GM19395 (cell line): ENCODE results near the gene GCNT4.

Experiments used
- ATAC-seq: cut with Tn5 transposase; IDR thresholded peaks from one replicate; pipeline ENCODE4 v1.9.1; 2021; ENCODE audit warnings: mild to moderate bottlenecking, moderate library complexity; ENCODE audit not compliant: unreplicated experiment

The GCNT4 gene

DNA sequence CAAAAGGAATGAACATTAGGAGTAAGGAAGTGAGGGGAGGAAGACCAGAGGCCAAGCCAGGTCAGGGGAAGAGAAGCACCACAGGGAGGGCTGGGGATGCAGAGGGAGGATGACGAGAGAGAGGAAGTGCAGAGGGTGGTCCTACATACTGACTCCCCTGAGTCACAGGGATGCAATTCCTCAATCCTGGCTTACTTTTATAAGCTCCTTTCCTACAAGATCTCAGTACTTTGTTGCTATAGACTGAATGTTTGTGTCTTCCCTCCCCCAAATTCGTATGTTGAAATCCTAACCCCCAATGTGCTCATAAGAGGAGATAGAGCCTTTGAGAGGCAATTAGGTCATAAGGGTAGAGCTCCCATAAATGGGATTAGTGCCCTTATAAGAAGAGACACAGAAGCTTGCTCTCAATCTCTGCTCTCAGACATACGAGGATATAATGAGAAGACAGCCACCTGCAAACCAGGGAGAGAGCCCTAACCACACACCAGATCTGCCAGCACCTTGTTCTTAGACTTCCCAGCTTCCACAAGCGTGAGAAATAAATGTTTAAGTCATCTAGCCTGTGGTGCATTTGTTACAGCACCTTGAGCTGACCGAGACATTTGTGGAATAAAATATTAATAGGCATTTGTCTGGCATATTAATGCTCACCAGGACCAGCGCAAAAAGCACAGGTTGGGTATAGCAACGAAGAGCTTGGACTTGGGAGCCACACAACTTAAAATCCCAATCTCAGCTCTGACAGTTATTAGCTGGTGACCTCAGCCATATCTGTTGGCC, 33.4 kb downstream of the GCNT4 start:
- no peak for ATAC-seq

DNA sequence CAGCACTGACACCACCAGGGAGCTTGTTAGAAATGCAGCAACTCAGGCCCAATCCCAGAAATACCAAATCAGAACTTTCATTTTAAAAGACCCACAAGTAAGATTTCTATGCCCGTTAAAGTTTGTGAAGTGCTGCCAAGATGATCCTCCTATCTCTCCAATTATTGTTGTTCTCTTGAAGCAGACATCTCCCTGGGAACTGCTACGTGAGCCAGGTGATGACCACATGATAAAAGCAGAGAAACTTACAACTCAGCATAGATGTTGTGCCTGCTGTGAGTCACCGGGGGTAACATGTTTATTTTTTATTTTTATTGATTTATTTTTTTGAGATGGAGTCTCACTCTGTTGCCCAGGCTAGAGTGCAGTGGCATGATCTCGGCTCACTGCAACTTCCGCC, 34.4 kb downstream of the GCNT4 start:
- ATAC-seq: no peak

DNA sequence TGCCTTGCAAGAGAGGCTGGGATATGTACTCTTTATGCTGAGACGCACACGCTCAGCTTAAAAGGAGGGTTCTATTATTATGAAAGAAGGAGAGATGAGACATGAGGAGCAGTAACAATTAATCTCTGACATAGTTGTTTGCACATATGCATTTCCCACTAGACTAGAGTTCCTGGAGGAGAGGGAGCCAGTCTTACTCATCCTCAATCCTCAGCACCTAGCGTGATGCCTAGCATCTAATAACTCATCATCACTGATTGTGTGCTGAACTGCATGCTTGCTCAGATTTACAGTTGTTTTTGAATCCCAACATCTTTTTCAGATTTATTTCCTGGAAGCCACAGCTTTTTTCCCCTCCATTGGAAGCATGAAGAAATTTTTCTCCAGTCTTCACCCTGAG, 35.5 kb downstream of the GCNT4 start:
- no peak for ATAC-seq

DNA sequence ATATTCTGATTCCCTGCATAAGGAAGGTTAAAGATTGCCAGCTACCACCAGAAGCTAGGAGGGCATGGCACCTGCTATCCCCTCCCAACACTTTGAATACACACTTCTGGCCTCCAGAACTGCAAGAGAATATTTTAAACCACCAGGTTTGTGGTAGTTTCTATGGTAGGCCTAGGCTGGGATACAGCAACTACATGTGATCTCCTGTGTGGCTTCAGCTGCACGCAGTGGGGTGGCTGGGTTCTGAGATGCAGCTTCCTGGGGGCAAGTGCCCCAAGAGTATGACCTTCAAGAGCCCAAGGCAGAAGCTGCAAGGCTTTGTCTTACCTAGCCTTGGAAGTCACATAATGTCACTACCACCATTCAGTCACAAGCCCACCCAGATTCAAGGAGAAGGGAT, 39.6 kb downstream of the GCNT4 start:
- ATAC-seq: no peak

DNA sequence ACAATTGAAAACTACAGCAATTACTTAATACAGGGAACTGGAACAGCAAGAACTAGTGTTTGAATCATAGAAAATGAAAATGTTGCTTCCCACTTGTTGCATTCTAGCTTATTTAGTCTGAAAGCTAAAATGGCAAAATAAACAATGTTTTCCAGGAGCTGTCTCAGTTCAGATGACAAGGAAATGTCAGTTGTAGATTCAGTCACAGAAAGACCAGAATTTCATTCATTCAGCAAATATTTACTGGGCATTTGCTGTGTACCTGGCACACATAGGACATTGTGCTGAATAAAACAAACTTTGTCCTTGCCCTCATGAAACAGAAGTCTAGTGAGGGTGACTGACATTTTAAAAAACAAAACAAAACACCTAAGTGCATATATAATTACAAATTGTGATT, 41.5 kb downstream of the GCNT4 start:
- no peak for ATAC-seq

DNA sequence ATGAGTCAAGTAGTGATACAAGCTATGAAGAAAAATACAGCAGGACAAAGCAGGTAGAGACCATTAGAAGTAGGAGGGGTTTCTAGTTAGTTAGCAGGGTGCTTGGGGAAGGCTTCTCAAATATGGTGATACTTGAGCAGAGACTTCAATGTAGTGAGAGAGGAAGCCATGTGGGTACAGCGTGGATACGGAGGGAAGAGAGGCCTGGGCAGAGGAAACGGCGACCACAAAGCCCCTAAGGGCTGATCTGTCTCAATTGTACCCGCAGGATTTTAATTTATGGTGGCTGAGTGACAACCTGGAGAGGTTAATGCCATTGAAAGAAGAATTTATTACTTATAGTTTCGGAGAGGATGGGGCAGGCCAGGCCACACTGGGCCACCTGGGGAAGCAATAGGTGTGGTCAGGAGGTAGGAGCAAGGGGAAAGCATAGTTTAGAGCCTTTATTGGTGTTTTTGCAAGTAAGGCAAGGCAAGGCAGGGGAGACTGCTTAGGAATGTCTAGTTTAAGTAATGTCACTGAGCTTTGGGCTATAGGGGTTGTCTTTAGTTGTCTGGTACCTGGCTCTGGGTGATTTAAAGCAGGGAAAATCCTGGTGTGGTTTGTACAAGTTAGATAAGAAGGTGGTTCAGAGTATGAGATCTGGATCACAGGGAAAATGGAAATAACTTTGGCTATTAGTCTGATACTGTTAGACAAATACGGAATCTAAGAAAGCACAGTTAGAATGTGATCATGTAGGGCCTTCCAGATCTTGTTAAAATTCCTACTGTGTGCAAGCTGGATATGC, 42.6 kb downstream of the GCNT4 start:
- no peak for ATAC-seq

GRCh38 chr5:75006865-75007822, 45.2 kb downstream of the GCNT4 start:
- ATAC-seq: no peak

GRCh38 chr5:75005561-75005960, 46.8 kb downstream of the GCNT4 start:
- ATAC-seq: no peak
